GF-D8 (cell line): ENCODE data around the gene KLF6.

ENCODE experiments used
- DNase-seq: peaks from one replicate; lab custom pipeline; 2025; lab: John Stamatoyannopoulos, UW

Gene KLF6

GRCh38 chr10:3774814-3775695, 10.0 kb downstream of the KLF6 start:
- DNase-seq, result no peak

GRCh38 chr10:3774018-3774813, 10.8 kb downstream of the KLF6 start:
- no peak for DNase-seq

GRCh38 chr10:3773460-3774017, 11.5 kb downstream of the KLF6 start:
- DNase-seq, result no peak

- peak; percentile 8 for DNase-seq
These were observed 12.4 kb downstream of the KLF6 start for GRCh38 chr10:3772361-3773171.

GRCh38 chr10:3770611-3771110, 14.3 kb downstream of the KLF6 start:
- no peak for DNase-seq

- peak; percentile 72 for DNase-seq
These were observed 15.5 kb downstream of the KLF6 start for GRCh38 chr10:3769556-3769955.

- DNase-seq, result no peak
These were observed 18.8 kb downstream of the KLF6 start for GRCh38 chr10:3766046-3766756.

GRCh38 chr10:3765146-3765545, 19.9 kb downstream of the KLF6 start:
- peak; percentile 28 for DNase-seq

GRCh38 chr10:3764626-3765112, 20.3 kb downstream of the KLF6 start:
- no peak for DNase-seq

GRCh38 chr10:3763852-3764625, 21.0 kb downstream of the KLF6 start:
- DNase-seq, result no peak

- DNase-seq, result no peak
These were observed 22.0 kb downstream of the KLF6 start for GRCh38 chr10:3763035-3763456.

GRCh38 chr10:3762309-3762708, 22.7 kb downstream of the KLF6 start:
- DNase-seq, result no peak

GRCh38 chr10:3761904-3762303, 23.1 kb downstream of the KLF6 start:
- no peak for DNase-seq

- no peak for DNase-seq
These were observed 23.9 kb downstream of the KLF6 start for GRCh38 chr10:3761021-3761686.

- no peak for DNase-seq
These were observed 24.9 kb downstream of the KLF6 start for GRCh38 chr10:3760083-3760482.

- no peak for DNase-seq
These were observed 25.6 kb downstream of the KLF6 start for GRCh38 chr10:3759397-3759796.

- DNase-seq, result no peak
These were observed 26.5 kb downstream of the KLF6 start for GRCh38 chr10:3758491-3758970.

- no peak for DNase-seq
These were observed 27.1 kb downstream of the KLF6 start for GRCh38 chr10:3757638-3758490.
